SU-DHL-6 (cell line): ENCODE results near the gene DIO3.

ENCODE experiments used
- CTCF ChIP-seq: fragments of 200-600 bp; sonication (generic); IDR thresholded peaks from one replicate; pipeline ENCODE4 v1.5.1; 2017; ENCODE audit warnings: antibody characterized with exemption, mild to moderate bottlenecking, low read length, moderate library complexity; ENCODE audit not compliant: insufficient read depth, poor library complexity, severe bottlenecking
- EZH2phosphoT487 ChIP-seq: fragments of 200-600 bp; sonication (generic), shearing (Covaris generic); conservative IDR thresholded peaks from 2 replicates; pipeline ENCODE4 v1.6.1; 2018; ENCODE audit warnings: mild to moderate bottlenecking, antibody characterized with exemption, low read length, moderate library complexity, mixed read lengths

- TF ChIP-seq CTCF (no peak), EZH2phosphoT487 (no peak)
Measured at GRCh38 chr14:101600891-101601605, 39.8 kb downstream of the DIO3 start.
